ENCODE results near the gene KRT28.

Gene KRT28

DNA sequence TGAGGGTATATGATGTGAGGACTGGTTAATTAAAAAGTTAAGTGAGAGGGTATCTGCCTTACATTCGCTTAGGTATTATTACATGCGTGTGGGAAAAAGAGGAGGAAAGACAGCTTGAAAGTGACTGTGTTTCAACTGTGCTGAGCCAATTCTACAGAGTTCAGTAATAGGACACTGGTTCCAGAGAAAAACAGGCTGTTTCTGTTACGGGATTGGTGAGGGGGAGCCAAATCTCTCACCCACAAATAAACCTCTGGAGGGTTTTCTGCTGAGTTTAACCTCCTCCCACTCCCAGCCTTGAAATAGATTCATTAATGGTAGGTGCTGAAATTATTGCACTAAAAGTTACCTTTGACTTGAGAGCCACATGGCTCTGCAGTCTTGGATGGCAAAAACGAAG lies 23.8 kb downstream of the KRT28 start:
- no peaks in the 10 kb centered on the region for H3K36me3 ChIP-seq (ENCODE audit: control insufficient read depth in 2 of 2, insufficient read depth in 1 of 2, low read length in 2 of 2)
- CTCF ChIA-PET: interaction anchor here (0.5 to 0.6 kb wide), 2 partner anchors 17 to 531 kb away, joined by 4 to 5 read pairs; no protein-coding TSS in a partner anchor
- no peaks in the 10 kb centered on the region for H3K4me1 ChIP-seq (ENCODE audit: control insufficient read depth, insufficient read depth, low read length)
- TF ChIP-seq ZNF747 (tag by site-specific recombination; IDR thresholded peaks at IDR 0.05) (no peak), ZNF391 (tag by site-specific recombination; IDR thresholded peaks at IDR 0.05; ENCODE audit: borderline replicate concordance, low read depth) (no peak), ZBTB21 (tag by site-specific recombination; IDR thresholded peaks at IDR 0.05) (no peak), ZNF416 (tag by site-specific recombination; IDR thresholded peaks at IDR 0.05) (no peak), ZFP69B (tag by site-specific recombination; IDR thresholded peaks at IDR 0.05) (no peak), ZNF2 (tag by site-specific recombination; IDR thresholded peaks at IDR 0.05) (no peak), ZNF629 (tag by site-specific recombination; IDR thresholded peaks at IDR 0.05) (no peak), ZNF521 (tag by site-specific recombination; IDR thresholded peaks at IDR 0.05) (no peak)
- TF ChIP-seq, protein P1, sequence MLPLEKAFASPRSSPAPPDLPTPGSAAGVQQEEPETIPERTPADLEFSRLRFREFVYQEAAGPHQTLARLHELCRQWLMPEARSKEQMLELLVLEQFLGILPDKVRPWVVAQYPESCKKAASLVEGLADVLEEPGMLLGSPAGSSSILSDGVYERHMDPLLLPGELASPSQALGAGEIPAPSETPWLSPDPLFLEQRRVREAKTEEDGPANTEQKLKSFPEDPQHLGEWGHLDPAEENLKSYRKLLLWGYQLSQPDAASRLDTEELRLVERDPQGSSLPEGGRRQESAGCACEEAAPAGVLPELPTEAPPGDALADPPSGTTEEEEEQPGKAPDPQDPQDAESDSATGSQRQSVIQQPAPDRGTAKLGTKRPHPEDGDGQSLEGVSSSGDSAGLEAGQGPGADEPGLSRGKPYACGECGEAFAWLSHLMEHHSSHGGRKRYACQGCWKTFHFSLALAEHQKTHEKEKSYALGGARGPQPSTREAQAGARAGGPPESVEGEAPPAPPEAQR (tag by site-specific recombination; IDR thresholded peaks at IDR 0.05): no peak
- POLR2A ChIA-PET: no interaction called here
- no peaks in the 10 kb centered on the region for H3K9me3 ChIP-seq (ENCODE audit: control insufficient read depth, insufficient read depth, low read depth, low read length)
- no peak overlapping the region for H3K27ac ChIP-seq (ENCODE audit: extremely low read depth, low read depth, low read length)
- no peak overlapping the region for H3K4me3 ChIP-seq (ENCODE audit: low read depth, low read length)

DNA sequence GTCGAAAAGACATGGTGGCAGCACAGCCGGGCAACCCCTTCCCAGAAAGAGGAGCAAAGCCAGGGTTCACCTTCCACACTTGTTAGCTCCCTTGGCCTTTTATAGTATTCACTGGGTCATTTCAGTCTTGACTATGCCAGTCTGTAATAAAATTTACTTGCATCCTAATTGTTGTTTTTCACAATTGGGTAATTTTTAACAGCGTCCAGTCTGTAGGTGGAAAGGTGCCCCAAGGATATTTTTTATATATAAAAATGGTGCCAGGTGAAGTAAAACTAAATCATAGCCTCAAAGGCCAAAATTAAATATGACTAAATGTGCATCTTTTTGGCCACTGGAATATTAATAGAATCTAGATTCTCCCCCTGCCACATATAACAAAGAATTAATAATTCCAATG lies 27.7 kb downstream of the KRT28 start, which contains the start of gene KRT26:
KRT26 (minus strand) TSS at position 101 of the 400 bp plus-strand sequence; CDS start at position 13, 88 bp downstream.
- no peaks in the 10 kb centered on the region for H3K36me3 ChIP-seq (ENCODE audit: control insufficient read depth in 2 of 2, insufficient read depth in 1 of 2, low read length in 2 of 2)
- H3K27ac ChIP-seq (ENCODE audit: extremely low read depth, low read depth, low read length): no peak within 1 kb of the TSS
- no peak within 1 kb of the TSS for H3K4me3 ChIP-seq (ENCODE audit: low read depth, low read length)
- no peaks in the 10 kb centered on the region for H3K4me1 ChIP-seq (ENCODE audit: control insufficient read depth, insufficient read depth, low read length)
- no peaks in the 10 kb centered on the region for H3K9me3 ChIP-seq (ENCODE audit: control insufficient read depth, insufficient read depth, low read depth, low read length)
- CTCF ChIA-PET: no interaction called here
- TF ChIP-seq, protein P2, sequence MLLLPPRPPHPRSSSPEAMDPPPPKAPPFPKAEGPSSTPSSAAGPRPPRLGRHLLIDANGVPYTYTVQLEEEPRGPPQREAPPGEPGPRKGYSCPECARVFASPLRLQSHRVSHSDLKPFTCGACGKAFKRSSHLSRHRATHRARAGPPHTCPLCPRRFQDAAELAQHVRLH (tag by site-specific recombination; IDR thresholded peaks at IDR 0.05): no peak
- TF ChIP-seq ZBTB8A (tag by site-specific recombination; IDR thresholded peaks at IDR 0.05) (no peak), MYNN (tag by site-specific recombination; IDR thresholded peaks at IDR 0.05; ENCODE audit: borderline replicate concordance) (no peak), ZNF184 (tag by site-specific recombination; IDR thresholded peaks at IDR 0.05) (no peak), ZNF76 (tag by site-specific recombination; IDR thresholded peaks at IDR 0.05; ENCODE audit: borderline replicate concordance, low read depth) (no peak), ZNF560 (tag by site-specific recombination; IDR thresholded peaks at IDR 0.05; ENCODE audit: borderline replicate concordance) (no peak), ZNF624 (tag by site-specific recombination; IDR thresholded peaks at IDR 0.05) (no peak), ZNF549 (tag by site-specific recombination; IDR thresholded peaks at IDR 0.05) (no peak), KLF8 (tag by site-specific recombination; IDR thresholded peaks at IDR 0.05) (no peak), ZNF621 (tag by site-specific recombination; IDR thresholded peaks at IDR 0.05) (no peak), ZNF391 (tag by site-specific recombination; IDR thresholded peaks at IDR 0.05; ENCODE audit: borderline replicate concordance, low read depth) (no peak)
- TF ChIP-seq, protein P3, sequence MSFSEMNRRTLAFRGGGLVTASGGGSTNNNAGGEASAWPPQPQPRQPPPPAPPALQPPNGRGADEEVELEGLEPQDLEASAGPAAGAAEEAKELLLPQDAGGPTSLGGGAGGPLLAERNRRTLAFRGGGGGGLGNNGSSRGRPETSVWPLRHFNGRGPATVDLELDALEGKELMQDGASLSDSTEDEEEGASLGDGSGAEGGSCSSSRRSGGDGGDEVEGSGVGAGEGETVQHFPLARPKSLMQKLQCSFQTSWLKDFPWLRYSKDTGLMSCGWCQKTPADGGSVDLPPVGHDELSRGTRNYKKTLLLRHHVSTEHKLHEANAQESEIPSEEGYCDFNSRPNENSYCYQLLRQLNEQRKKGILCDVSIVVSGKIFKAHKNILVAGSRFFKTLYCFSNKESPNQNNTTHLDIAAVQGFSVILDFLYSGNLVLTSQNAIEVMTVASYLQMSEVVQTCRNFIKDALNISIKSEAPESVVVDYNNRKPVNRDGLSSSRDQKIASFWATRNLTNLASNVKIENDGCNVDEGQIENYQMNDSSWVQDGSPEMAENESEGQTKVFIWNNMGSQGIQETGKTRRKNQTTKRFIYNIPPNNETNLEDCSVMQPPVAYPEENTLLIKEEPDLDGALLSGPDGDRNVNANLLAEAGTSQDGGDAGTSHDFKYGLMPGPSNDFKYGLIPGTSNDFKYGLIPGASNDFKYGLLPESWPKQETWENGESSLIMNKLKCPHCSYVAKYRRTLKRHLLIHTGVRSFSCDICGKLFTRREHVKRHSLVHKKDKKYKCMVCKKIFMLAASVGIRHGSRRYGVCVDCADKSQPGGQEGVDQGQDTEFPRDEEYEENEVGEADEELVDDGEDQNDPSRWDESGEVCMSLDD (tag by site-specific recombination; IDR thresholded peaks at IDR 0.05): no peak
- TF ChIP-seq, protein P4, sequence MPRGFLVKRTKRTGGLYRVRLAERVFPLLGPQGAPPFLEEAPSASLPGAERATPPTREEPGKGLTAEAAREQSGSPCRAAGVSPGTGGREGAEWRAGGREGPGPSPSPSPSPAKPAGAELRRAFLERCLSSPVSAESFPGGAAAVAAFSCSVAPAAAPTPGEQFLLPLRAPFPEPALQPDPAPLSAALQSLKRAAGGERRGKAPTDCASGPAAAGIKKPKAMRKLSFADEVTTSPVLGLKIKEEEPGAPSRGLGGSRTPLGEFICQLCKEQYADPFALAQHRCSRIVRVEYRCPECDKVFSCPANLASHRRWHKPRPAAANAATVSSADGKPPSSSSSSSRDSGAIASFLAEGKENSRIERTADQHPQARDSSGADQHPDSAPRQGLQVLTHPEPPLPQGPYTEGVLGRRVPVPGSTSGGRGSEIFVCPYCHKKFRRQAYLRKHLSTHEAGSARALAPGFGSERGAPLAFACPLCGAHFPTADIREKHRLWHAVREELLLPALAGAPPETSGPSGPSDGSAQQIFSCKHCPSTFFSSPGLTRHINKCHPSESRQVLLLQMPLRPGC (tag by site-specific recombination; IDR thresholded peaks at IDR 0.05): no peak
- POLR2A ChIA-PET: no interaction called here
